IPS-15b (cell line): ENCODE data around the gene RSAD2.

ENCODE experiments used
- H3K27me3 ChIP-seq: one replicate; pipeline ENCODE4 v1.6.1; 2013; ENCODE audit warnings: low read length; ENCODE audit not compliant: control insufficient read depth, insufficient read depth
- H3K36me3 ChIP-seq: one replicate; pipeline ENCODE4 v1.6.1; 2013; ENCODE audit warnings: low read length; ENCODE audit not compliant: control insufficient read depth, insufficient read depth
- H3K4me1 ChIP-seq: one replicate; pipeline ENCODE4 v1.6.1; 2013; ENCODE audit warnings: mild to moderate bottlenecking, low read length; ENCODE audit not compliant: control insufficient read depth, insufficient read depth
- H3K4me3 ChIP-seq: one replicate; pipeline ENCODE4 v1.5.1; 2013; ENCODE audit warnings: low read depth, low read length
- H3K9ac ChIP-seq: one replicate; pipeline ENCODE4 v1.6.1; 2013; ENCODE audit warnings: low read depth, mild to moderate bottlenecking, low read length
- H3K9me3 ChIP-seq: one replicate; pipeline ENCODE4 v1.6.1; 2013; ENCODE audit warnings: mild to moderate bottlenecking, low read length; ENCODE audit not compliant: control insufficient read depth, insufficient read depth

Gene RSAD2

DNA sequence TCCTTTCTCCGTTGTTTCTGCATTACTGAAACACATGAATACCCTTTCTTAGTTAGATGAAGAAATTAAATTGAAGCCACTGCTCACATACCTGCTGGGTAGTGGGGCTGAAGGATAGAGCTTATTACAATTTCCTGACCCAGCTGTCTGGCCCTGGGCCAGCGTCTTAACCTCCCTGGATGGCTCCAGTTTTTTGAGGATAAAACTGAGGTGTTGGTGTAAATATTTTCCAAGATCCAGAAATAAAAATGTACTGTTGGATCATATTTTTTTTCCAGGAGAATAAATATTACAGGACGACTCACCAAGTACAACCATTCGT is 43.1 kb downstream of the RSAD2 start:
- no peak overlapping the region for H3K4me3 ChIP-seq
- H3K9ac ChIP-seq, result no peak overlapping the region
- H3K27me3 ChIP-seq, result peaks cover 8% of the 10 kb centered on the region
- H3K9me3 ChIP-seq, result no peaks in the 10 kb centered on the region
- H3K4me1 ChIP-seq, result peaks cover 8% of the 10 kb centered on the region
- H3K36me3 ChIP-seq, result peaks cover 2% of the 10 kb centered on the region

GRCh38 chr2:6921321-6921922 is 43.8 kb downstream of the RSAD2 start:
- H3K4me1 ChIP-seq, result peaks cover 6% of the 10 kb centered on the region
- H3K9me3 ChIP-seq, result no peaks in the 10 kb centered on the region
- H3K27me3 ChIP-seq, result peaks cover 8% of the 10 kb centered on the region
- H3K9ac ChIP-seq, result no peak overlapping the region
- H3K36me3 ChIP-seq, result peaks cover 2% of the 10 kb centered on the region
- H3K4me3 ChIP-seq, result no peak overlapping the region

DNA sequence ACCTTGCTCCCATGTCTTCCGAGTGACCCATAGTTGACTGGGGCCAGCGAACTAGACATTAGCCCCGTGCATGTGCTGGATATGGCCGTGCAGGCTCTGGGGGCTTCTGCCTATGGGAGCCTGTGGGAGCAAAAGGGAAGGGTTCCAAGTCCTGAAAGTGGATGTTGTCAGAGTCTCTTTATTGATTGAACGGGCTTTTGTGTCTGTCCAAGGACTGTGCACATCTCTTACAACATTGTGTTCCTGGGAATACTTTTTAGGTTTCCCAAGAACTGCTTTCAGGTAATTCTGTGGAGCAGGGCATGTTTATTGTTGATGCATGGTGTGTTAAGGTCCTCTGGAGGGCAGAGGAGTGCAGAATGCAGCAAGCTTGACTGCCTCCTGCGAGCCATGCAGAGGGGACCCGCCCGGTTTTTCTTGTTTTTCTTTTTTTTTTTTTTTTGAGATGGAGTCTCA is 44.7 kb downstream of the RSAD2 start:
- H3K4me3 ChIP-seq, result no peak overlapping the region

GRCh38 chr2:6923319-6923718 is 45.7 kb downstream of the RSAD2 start:
- Histone ChIP-seq H3K9ac (no peak overlapping the region), H3K4me3 (no peak overlapping the region), H3K4me1 (peaks cover 6% of the 10 kb centered on the region), H3K9me3 (no peaks in the 10 kb centered on the region), H3K36me3 (peaks cover 2% of the 10 kb centered on the region), H3K27me3 (peaks cover 8% of the 10 kb centered on the region)

More for the DNA sequence above, 44.7 kb downstream of the RSAD2 start:
- H3K27me3 ChIP-seq, result peaks cover 8% of the 10 kb centered on the region
- H3K9me3 ChIP-seq, result no peaks in the 10 kb centered on the region
- H3K36me3 ChIP-seq, result peaks cover 2% of the 10 kb centered on the region
- H3K4me1 ChIP-seq, result peaks cover 6% of the 10 kb centered on the region
- H3K9ac ChIP-seq, result no peak overlapping the region

- Histone ChIP-seq H3K4me3 (no peak overlapping the region), H3K4me1 (peaks cover 6% of the 10 kb centered on the region), H3K9ac (no peak overlapping the region), H3K36me3 (peaks cover 2% of the 10 kb centered on the region), H3K27me3 (peaks cover 3% of the 10 kb centered on the region), H3K9me3 (no peaks in the 10 kb centered on the region)
Measured at GRCh38 chr2:6924101-6924923, 46.7 kb downstream of the RSAD2 start.

DNA sequence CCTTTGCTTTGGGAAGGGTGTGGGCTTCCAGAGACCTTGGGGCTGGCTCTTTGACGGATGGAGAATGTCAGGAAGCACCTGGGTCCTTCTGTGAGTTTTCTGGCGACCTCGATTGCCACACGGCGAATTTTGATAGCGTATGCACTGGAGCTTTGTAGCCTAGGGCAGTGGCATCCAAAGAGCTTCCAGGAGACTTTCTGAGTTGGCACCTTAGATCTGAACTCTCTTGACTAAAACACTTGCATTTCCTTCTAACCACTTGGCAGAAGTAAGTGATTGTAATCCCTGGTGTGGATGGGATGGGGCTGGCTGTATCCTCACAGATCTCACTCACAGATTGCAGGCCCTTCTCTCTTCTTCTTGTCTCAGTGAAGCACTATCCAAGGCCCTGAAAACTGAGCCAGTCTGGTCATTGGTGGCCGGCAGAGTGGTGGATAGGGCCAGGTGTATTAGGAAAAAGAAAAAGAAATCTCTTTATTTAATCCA is 47.4 kb downstream of the RSAD2 start:
- H3K36me3 ChIP-seq, result peaks cover 2% of the 10 kb centered on the region
- no peaks in the 10 kb centered on the region for H3K27me3 ChIP-seq
- H3K9me3 ChIP-seq, result no peaks in the 10 kb centered on the region
- H3K9ac ChIP-seq, result no peak overlapping the region
- H3K4me3 ChIP-seq, result no peak overlapping the region
- H3K4me1 ChIP-seq, result peaks cover 6% of the 10 kb centered on the region

DNA sequence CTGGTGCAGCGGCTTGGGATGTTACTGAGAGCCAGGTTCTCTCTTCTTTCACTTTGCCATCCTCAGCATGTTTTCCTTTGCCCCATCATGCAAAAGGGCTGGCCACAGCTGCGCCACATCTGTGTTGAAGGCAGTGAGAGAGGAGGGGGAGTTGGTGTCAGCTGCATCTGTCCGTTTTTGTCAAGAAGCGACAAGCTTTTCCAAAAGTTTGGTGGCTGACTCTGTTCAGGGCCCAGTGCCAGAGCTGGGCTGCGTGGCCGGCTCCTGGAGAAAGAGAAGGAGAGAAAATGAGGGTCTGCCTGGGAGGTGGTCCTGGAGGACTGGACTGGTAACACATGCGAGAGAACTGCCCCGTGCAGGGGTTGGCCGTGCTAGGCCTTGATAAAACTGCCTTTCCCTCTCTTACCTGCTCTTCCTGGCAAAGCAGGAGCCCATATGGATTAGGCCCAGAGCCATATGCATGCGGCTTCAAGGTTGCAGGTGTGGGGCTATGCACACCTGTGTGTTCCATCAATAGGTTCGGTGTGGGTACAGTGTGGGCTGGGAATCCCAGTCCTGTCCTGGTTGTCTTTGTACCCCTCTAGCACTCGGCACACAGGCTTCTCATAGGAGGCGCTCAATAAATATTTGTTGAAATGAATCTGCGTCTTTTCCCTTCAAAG is 48.6 kb downstream of the RSAD2 start:
- no peaks in the 10 kb centered on the region for H3K27me3 ChIP-seq
- H3K9ac ChIP-seq, result no peak overlapping the region
- no peak overlapping the region for H3K4me3 ChIP-seq
- H3K9me3 ChIP-seq, result no peaks in the 10 kb centered on the region
- H3K36me3 ChIP-seq, result peaks cover 2% of the 10 kb centered on the region
- H3K4me1 ChIP-seq, result peaks cover 9% of the 10 kb centered on the region

- no peak overlapping the region for H3K9ac ChIP-seq
- peaks cover 5% of the 10 kb centered on the region for H3K4me1 ChIP-seq
- H3K9me3 ChIP-seq, result no peaks in the 10 kb centered on the region
- no peak overlapping the region for H3K4me3 ChIP-seq
- H3K36me3 ChIP-seq, result no peaks in the 10 kb centered on the region
- no peaks in the 10 kb centered on the region for H3K27me3 ChIP-seq
Measured at GRCh38 chr2:6927186-6927585, 49.6 kb downstream of the RSAD2 start.

DNA sequence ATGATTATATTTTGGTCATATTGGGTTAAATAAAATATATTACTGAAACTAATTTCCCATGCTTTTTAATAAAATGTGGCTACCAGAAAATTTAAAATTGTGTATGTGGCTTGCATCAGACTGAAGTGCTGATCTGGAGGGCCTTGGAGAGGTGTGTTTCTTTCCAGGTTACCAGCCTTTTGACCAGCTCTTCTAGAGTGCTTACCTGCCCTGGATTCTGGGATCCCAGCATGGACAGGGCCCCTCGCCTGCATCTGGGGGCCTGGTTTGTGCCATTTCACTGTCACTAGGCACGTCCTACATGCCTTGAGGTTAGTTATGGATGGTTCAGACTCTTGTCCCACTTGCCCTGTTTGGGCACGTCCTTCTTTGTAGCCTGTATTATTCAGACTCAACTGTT is 50.2 kb downstream of the RSAD2 start:
- Histone ChIP-seq H3K36me3 (no peaks in the 10 kb centered on the region), H3K27me3 (no peaks in the 10 kb centered on the region), H3K9me3 (no peaks in the 10 kb centered on the region), H3K4me3 (no peak overlapping the region), H3K9ac (no peak overlapping the region), H3K4me1 (peaks cover 5% of the 10 kb centered on the region)

DNA sequence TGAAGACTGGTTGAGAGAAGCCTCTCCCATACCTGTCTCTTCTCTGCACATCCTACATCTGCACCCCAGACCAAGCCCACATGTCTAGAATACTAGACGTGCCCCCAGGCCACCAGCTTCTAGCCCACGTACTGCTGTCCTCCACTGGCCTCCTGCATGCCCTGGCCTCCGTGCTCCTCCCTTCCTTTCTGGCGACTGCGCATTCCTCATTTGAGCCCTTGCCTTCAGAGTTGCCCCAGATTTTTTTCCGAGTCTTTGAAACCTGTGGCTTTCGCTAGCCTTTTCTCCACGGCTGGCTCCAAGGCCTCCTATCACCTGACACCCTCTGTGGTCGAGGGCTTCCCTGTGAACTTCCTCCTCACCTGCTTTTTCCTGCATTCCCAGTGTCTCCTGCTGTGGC is 50.9 kb downstream of the RSAD2 start:
- Histone ChIP-seq H3K27me3 (no peaks in the 10 kb centered on the region), H3K36me3 (no peaks in the 10 kb centered on the region), H3K4me1 (peaks cover 5% of the 10 kb centered on the region), H3K9ac (no peak overlapping the region), H3K4me3 (no peak overlapping the region), H3K9me3 (no peaks in the 10 kb centered on the region)

GRCh38 chr2:6929196-6929819 is 51.7 kb downstream of the RSAD2 start:
- H3K9me3 ChIP-seq, result no peaks in the 10 kb centered on the region
- no peak overlapping the region for H3K9ac ChIP-seq
- no peaks in the 10 kb centered on the region for H3K36me3 ChIP-seq
- H3K4me3 ChIP-seq, result no peak overlapping the region
- H3K27me3 ChIP-seq, result no peaks in the 10 kb centered on the region
- H3K4me1 ChIP-seq, result peaks cover 5% of the 10 kb centered on the region
